BE2C (cell line): ENCODE data around the gene SH3RF3.

Experiments used
- DNase-seq: peaks from one replicate; pipeline ENCODE4 v3.0.0-alpha.2; 2020
- H3K27me3 ChIP-seq: fragments of 250-450 bp; sonication (Bioruptor Pico); 2 replicates; pipeline ENCODE4 v1.5.1; 2020; ENCODE audit warnings: mild to moderate bottlenecking
- H3K36me3 ChIP-seq: fragments of 250-450 bp; sonication (Bioruptor Pico); 2 replicates; pipeline ENCODE4 v1.5.1; 2020; ENCODE audit warnings: mild to moderate bottlenecking
- H3K4me1 ChIP-seq: fragments of 250-450 bp; sonication (Bioruptor Pico); 2 replicates; pipeline ENCODE4 v1.5.1; 2020
- H3K4me3 ChIP-seq: 2 replicates; pipeline ENCODE4 v1.5.1; 2011; ENCODE audit warnings: low read depth, low read length
- H3K9me3 ChIP-seq: fragments of 250-450 bp; sonication (Bioruptor Pico); 2 replicates; pipeline ENCODE4 v1.5.1; 2020
- CTCF ChIP-seq: IDR thresholded peaks from 2 replicates; pipeline ENCODE4 v1.5.1; 2012; ENCODE audit warnings: mild to moderate bottlenecking, low read depth, low read length

The SH3RF3 gene

GRCh38 chr2:109326306-109326705 is 197.3 kb downstream of the SH3RF3 start:
- no peak for TF ChIP-seq CTCF
- no peak for DNase-seq
- Histone ChIP-seq H3K9me3 (no peaks in the 10 kb centered on the region), H3K4me3 (no peak overlapping the region), H3K27me3 (no peaks in the 10 kb centered on the region), H3K4me1 (no peaks in the 10 kb centered on the region), H3K36me3 (no peaks in the 10 kb centered on the region)

- no peaks in the 10 kb centered on the region for H3K27me3 ChIP-seq
- H3K9me3 ChIP-seq = no peaks in the 10 kb centered on the region
- H3K4me3 ChIP-seq = no peak overlapping the region
- H3K36me3 ChIP-seq = no peaks in the 10 kb centered on the region
- no peak for TF ChIP-seq CTCF
- no peak for DNase-seq
- H3K4me1 ChIP-seq = no peaks in the 10 kb centered on the region
Measured at GRCh38 chr2:109330056-109330455, 201.1 kb downstream of the SH3RF3 start.

- TF ChIP-seq CTCF = no peak
- no peak for DNase-seq
- Histone ChIP-seq H3K4me3 (no peak overlapping the region), H3K36me3 (no peaks in the 10 kb centered on the region), H3K27me3 (no peaks in the 10 kb centered on the region), H3K9me3 (no peaks in the 10 kb centered on the region), H3K4me1 (no peaks in the 10 kb centered on the region)
Measured at GRCh38 chr2:109331081-109331480, 202.1 kb downstream of the SH3RF3 start.

GRCh38 chr2:109331896-109332848 is 203.2 kb downstream of the SH3RF3 start:
- Histone ChIP-seq H3K4me3 (no peak overlapping the region), H3K9me3 (no peaks in the 10 kb centered on the region), H3K36me3 (no peaks in the 10 kb centered on the region), H3K4me1 (no peaks in the 10 kb centered on the region), H3K27me3 (no peaks in the 10 kb centered on the region)
- DNase-seq = peak; percentile 23
- no peak for TF ChIP-seq CTCF

GRCh38 chr2:109332880-109333279 is 203.9 kb downstream of the SH3RF3 start:
- no peaks in the 10 kb centered on the region for H3K9me3 ChIP-seq
- no peak for DNase-seq
- no peaks in the 10 kb centered on the region for H3K4me1 ChIP-seq
- H3K27me3 ChIP-seq = no peaks in the 10 kb centered on the region
- no peak overlapping the region for H3K4me3 ChIP-seq
- no peak for TF ChIP-seq CTCF
- no peaks in the 10 kb centered on the region for H3K36me3 ChIP-seq
